Heart left ventricle (tissue), 13 donors: Measurements from ENCODE around the gene OR10A7.

ENCODE experiments used
- CTCF ChIP-seq, 12 donors: fragments of 200-600 bp; sonication (generic) in 4 of 12; IDR thresholded peaks; one replicate each; pipeline versions ENCODE4 v1.5.0 to v1.8.0; 2018 to 2022; ENCODE audit warnings: antibody characterized with exemption in 12 of 12, mild to moderate bottlenecking in 5 of 12
- POLR2A ChIP-seq, 2 donors: fragments of 450-650 bp; IDR thresholded peaks; one replicate each; pipeline ENCODE4 v1.6.1; 2017; ENCODE audit warnings: antibody characterized with exemption in 2 of 2, mild to moderate bottlenecking in 2 of 2, moderate library complexity in 2 of 2
- donor health status: ischemic (EF 13 %, LVEDD 7.1; RV severe dilation, severe dysfunction).
- donor health status: DM: no; HTN: yes; CAD: no.
- donor health status: DM: no; HTN: no; CAD: no.
- donor health status: ischemic (EF 25% LVEDD 6.9; RV normal size, moderate dysfunction).
- donor health status: ischemic (EF 25% LVEDD 5.7; RV mildly dilated, moderate dysfunction).
- donor health status: ischemic (EF 35%, LVEDD 5.7; RV mildly dilated, moderate dysfunction).
- donor health status: nonischemic (EF 11% LVEDD 7.7; RV severe dilation, severe dysfunction).
- donor health status: DM: yes; HTN: yes; CAD: no.
- donor health status: PGD.
- donor health status: ischemic (EF 29% LVEDD 5.4; RV normal size, mild dysfunction).
- donor health status: nonischemic (EF 23%, LVEDD 6.1; RV moderate dilation, normal function).

GRCh38 chr12:55244309-55244708 is 23.5 kb downstream of the OR10A7 start, which contains the start of gene OR6C74:
- TF ChIP-seq CTCF (IDR thresholded peaks at IDR 0.05) (no peak), POLR2A (IDR thresholded peaks at IDR 0.05) (no peak)
